HG03039 (cell line): Measurements from ENCODE around the gene F7.

Experiments used
- ATAC-seq: cut with Tn5 transposase; IDR thresholded peaks from one replicate; pipeline ENCODE4 v1.9.1; 2021; ENCODE audit warnings: mild to moderate bottlenecking, moderate library complexity; ENCODE audit not compliant: unreplicated experiment

F7 gene

DNA sequence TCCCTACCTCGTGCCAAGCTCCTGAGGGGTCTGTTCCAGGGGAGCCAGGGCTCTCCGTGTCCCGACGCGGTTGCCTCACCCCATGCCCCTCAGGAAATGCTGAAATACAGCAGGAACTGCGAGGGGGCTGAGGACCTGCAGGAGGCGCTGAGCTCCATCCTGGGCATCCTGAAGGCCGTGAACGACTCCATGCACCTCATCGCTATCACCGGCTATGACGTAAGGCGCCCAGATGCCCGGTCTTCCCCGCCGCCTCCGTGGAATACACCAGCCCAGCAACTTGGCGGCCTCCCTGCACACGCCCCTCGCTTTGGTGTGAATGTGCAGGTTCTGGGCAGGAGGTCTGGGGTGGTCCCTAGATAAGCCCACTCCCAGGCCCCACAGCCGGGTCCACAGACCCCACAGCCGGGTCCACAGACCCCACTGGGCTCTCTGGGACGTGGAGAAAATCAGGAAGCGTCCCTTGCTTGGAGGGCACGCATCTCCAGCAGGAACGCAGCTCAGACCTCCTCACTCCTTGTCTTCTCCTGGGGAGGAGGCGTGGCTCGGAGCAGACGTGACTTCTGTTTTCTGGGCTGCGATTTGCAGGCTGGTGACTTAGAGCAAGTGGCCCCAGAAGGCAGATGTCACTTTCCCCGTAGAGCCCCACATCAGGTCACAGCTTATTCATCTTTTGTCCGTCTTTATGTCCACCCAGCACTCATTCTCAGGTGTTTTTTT is 19.4 kb upstream of the F7 start:
- no peak for ATAC-seq

DNA sequence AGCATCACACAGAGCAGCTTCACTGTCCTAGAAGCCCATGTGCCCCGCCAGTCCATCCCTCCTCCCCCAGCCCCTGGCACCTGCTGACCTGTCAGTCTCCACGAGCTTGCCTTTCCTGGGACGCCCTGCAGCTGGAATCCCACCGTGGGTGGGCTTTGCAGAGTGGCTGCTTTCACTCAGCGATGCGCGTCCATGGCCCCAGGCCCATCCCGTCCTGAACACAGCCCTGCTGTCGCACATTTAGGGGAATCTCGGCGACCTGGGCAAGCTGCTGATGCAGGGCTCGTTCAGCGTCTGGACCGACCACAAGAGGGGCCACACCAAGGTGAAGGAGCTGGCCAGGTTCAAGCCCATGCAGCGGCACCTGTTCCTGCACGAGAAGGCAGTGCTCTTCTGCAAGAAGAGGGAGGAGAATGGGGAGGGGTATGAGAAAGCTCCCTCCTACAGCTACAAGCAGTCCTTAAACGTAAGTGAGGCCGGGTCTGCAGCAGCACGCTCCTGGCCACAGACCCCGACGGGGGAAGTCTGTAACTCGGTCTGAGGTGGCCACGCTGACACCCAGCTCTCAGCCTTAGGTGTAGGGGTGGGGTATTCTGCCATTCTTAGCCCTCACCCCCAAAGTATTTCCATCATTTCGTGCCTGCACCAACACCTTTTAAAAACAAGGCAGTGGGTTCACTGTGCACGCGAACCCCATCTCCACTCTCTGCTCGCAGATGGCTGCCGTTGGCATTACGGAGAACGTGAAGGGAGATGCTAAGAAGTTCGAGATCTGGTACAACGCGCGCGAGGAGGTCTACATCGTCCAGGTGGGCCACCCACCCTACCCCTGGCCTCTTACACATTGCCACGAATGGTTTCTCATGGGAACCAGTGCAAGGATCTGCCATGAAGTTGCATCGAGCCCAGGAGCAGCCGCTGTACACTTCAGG is 18.3 kb upstream of the F7 start:
- no peak for ATAC-seq

DNA sequence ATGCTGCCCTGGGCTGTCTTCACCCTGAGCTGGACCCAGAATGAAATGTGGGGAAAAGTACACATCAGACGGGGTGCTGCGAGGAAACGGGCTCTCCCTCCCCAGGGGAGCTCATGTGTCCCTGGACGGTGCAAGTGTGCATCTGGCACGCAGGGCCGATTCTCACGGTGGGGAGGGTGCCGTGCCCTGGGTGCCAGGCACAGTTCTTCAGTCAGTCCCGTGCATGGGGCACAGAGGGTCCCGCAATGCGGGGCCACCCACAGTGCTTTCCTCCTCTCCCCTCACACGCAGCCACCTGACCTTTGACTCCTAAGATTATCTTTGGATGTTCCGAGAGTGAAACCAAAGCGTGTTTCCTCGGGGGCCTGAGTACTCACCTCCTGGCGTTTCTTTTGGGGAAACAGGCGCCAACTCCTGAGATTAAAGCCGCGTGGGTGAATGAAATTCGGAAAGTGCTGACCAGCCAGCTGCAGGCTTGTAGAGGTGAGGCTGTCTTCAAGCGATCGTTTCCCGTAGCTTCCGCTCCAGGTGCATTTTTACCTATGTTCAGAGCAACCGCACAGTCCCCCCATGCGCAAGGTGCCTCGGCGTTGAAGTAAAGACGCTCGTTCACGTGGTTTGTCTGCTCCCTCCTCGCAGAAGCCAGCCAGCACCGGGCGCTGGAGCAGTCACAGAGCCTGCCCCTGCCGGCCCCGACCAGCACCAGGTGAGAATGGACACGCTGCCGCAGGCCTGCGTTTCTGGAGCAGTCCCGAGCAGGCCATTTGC is 17.5 kb upstream of the F7 start:
- no peak for ATAC-seq

DNA sequence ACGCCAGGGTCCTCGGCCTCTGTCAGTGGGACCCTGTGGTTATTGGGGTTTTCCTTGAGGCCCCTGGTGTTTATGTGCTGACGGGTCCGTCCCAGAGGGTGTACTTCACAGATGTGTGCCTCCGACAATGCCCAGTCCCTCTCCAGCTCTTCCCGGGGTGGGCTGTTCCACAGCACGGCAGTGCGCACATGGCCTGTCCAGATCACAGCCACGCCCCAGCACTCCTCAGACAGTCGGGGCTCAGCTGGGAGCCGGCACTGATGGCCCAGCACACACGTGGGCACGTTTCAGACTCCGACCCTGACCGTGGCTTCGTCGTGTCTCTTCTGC is 16.9 kb upstream of the F7 start:
- no peak for ATAC-seq

DNA sequence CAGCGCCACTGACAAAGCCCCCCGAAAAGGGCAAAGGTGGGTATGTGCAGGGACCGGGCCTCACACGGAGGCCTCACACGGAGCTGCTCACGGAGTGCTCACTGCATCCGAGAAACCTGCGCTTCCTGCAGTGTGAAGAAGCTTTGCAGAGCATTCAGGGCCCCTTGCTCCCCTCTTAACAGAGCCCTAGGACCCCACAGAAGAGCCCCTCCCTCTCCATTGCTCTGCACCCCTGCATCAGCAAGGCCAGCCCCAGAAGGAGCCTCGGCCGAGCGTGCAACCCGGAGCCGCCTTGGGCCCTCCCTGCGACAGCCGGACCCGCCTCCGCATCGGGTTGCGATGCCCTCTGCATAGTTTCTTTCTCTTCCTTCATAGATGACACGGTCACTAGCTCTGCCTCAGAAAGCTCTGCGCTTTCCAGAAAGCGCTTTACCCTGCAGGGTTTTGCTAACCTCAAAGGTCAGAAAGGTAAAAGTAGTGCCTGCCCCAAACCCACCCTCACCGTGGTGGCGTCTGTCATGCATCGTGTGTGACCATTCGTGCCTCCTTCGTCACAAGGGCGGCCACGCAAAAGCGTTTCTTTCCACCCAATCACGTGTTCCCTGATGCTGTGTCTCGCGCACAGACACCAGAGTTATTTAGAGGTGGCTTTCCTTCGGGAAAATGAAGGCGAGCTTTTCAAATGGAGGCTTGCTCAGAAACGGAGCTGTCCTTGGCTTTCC is 15.7 kb upstream of the F7 start:
- ATAC-seq = no peak

DNA sequence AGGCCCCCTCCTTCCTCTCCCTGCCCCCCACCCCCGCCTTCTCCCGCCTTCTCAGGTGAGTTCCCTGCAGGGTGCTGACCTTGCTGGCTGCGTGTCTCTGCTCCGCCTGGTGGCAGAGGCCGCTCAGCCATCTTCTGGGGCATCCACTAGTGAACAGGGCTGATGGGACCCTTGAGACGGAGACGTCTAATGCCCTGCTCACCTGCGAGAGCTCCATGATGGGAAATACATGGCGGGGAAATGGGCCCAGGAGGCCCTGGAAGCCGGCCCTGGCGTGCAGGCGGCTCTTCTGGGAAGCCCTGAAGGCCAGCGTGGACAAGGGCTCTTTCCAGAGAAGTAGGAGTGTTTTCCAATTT is 15.2 kb upstream of the F7 start:
- no peak for ATAC-seq

DNA sequence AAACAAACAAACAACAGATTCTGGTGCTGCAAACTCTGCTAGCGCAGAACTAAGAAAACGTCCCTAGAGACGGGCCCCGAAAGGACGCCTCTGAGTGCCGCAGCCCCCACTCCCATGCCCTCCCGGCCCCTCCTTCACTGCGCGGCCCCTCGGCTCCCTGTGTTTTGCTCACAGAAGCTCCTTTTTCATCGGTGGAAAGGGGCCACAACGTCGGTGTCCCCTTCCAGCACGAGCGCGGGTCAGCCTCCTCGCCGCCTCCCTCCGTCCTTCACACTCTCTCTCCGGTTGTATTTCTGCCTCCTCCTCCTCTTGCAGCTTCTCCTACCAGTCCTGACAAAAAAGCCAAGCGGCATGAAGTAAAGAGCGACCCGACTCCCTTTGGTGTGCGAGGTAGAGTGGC is 14.8 kb upstream of the F7 start:
- no peak for ATAC-seq

DNA sequence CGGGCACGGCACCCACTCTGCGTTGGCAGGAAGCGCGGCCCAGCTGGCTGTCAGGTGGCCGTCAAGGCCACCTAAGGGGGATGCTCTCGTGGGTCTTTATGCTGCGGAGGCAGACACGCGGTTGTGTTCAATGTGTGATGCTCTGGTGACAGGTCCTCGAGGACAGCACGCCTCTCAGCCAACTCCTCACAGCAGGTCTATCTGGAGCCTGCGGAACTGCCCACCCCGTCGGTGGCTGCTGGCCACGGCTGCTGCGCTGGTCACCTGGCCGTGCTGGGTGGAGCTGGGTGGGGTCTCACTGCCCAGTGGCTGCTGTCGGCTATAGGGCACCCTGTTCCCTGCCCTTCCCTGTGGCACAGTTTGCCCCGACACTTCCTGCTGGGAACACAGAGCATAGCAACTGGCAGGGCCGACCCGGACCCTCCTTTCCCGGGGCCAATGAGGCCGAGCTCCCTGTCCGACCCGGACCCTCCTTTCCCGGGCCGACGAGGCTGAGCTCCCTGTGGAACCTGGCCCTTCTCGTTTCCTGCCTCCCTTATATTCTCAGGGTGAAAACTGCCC is 14.3 kb upstream of the F7 start:
- no peak for ATAC-seq

DNA sequence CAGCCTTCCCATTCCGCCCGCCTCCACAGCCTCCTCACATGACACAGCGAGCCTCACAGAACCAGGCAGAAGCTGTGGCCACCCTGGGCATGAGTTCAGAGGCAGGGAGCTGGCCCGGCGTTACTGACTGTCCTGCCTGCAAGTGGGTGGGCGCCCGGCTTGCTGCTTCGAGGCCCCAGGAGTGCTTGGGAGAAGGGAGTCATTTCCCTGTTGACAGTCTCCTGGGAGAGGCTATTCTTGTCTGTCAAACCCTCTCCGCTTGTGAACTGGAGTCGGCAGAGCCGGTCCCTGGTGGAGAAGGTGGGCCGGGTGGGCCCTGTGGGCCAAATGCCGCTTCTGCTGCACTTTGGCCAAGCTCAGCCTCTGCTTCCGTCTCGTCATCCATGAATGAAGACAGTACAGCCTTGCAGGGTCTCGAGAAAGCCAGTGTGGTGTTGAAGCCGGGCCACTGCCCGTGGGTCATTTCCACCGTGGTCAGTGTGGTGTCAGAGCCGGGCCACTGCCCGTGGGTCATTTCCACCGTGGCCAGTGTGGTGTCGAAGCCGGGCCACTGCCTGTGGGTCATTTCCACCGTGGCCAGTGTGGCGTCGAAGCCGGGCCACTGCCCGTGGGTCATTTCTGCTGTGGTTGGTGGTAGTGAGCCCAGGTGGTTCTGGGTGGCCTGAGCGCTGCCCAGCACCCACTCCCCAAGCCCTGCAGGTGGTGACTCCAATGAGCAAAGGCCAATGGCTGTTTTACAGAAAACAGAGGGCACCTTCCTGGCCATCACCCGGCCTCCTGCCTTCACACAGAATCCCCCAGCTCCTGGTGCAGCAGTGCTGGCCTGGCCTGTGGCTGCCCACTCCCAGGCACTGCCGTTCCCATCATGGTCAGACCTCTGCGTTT is 13.5 kb upstream of the F7 start:
- ATAC-seq = no peak

DNA sequence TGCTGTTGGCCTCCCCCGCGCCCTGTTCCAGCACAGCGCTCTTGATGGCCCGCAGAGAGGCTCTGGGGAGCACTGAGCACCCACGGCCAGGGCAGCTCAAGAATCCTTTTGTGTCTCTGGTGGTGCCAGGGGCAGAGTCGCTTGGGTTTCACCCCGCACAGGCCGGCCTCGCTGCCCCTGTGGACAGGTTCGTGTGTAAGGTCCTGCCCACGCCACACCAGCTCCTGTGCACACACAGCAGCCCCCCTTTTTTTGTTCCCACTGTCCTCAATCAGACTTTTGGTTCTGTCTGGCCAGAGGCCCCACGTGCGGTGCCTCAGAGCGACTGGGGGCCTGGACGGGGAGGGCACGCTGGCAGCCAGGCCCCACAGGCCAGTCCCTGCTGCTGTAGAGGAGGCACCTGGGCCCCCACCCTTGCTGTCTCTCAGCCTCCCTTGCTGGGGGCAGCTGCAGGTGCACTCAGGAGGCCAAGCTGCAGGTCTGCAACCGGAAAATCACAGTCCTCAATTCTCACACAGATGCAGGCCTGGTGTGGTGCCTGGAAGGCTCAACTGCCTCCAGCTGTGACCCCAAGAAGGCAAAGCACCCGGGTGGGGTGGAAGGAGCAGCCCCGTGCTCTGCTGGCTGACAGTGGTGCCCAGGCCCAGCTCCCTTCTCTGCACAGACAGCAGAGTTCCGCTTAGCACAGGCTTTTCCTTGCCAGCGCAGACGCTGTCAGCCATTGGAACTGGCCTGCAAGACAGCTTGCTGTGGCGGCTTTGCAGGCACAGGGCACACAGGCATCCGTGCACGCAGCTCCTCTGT is 12.6 kb upstream of the F7 start:
- ATAC-seq = no peak

DNA sequence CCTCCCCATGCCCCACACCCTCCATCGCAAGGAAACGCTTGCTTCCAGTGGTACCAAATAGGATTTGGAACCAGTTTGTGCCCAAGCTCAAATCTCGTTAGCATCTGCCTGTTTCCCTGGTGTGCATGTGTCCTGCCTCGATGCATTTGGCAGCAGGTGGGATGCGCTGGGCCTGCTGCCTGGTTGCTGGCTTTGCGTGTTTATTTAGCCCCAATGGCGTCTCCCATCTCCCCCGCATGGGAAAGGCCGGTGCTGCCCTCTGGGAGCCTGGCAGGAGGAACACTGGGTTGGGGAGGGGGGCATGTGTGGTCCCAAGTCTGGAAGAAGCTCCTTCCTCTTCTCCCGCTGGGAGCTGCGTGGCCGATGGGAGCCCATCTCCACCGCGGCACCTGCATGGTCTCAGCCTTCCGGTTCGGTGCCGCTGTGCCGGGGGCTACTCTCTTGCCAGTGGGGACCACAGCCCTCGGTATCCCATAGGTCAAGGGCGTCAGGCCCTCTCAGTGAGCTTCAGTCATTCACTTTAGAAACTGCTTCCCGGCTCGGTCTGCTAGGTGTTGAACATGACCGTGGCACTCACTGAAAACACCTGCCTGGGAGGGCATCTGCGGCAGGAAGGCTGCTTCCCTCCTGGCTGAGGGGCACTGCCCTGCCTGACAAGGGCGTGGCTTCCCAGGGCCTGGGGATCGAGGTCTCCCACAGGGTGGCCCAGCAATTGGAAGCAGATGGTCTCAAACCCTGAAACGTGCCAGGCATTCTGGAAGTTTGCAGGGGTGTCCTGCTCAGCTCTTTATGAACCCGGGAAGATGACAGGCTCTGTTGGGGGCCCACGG is 11.8 kb upstream of the F7 start:
- no peak for ATAC-seq

DNA sequence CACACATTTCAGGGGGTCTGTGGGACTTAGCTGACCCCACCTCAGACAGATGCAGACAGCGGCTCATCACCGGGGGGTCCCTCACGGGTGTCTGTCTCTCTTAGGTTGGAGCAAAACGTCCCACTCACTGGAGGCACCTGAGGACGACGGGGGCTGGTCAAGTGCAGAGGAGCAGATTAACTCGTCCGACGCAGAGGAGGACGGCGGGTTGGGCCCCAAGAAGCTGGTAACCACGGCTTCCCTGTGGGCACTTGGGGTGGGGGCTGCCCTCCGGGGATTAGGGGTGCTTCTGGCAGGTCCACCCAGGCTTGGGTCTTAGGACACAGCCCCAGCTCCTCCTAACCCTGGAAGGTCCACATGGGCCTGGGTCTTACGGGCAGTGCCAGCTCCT is 11.2 kb upstream of the F7 start:
- no peak for ATAC-seq

DNA sequence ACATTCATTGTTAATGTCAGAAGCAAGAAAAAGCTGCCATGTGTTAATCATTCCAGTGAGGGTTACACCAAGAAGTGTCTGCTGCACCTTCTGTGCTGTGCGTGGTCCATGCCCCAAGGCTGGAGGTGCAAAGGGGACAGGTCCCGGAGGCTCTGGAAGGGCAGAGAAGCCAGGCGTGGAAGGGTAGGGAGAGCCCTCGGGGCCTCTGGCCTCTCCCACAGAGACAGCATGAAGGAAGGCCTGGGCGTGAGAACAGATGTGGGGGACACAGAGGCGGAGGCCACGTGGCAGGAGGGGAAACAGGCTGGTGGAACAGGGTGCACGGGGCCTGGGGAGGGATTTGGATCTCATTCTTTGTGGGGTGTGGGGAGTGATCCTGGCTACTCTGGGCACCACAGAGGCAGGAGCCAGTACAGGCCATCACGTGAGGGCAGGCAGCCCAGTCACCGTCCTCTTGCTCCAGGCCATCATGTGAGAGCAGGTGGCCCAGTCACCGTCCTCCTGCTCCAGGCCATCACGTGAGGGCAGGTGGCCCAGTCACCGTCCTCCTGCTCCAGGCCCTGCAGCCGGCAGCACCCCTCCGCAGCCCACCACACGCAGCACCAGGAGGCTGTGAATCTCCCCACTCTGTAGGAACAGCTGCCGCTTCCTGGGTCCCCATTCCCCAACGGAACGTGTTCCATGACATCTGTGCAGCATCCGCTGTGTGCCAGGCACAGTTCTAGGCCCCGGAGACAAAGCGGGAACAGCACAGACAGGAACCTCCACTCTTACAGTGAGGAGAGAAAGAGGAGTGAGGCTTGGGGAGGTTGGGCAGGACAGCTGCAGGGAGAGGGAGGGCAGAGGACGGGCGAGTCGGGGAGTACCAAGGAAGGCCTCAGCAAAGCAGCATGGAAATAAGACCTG is 10.2 kb upstream of the F7 start:
- no peak for ATAC-seq

DNA sequence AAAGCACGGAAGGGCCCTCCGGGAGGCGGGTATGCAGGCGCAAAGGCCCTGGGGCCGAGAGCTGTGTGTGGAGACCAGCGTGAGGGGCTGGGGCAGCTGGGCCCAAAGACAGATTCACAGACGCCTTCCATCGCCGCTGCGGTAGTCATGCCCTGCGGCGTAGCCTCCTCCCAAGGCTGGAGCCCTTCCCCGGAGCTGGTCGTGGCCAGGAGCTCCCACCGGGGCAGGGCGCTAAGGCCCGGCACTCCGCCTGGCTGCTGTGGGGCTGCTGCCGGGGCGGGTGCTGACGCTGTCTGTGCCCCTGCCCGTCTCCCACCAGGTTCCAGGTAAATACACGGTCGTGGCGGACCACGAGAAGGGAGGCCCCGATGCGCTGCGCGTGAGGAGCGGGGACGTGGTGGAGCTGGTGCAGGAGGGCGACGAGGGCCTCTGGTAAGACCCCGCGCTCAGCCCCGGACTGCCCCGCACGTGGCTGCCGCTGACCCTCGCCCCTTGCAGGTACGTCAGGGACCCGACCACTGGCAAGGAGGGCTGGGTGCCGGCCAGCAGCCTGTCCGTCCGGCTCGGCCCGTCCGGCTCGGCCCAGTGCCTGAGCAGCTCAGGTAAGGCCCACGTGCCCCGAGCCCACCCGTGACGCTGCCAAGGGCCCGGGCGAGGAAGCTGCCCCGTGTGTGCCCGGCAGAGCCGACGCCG is 9.4 kb upstream of the F7 start:
- no peak for ATAC-seq

DNA sequence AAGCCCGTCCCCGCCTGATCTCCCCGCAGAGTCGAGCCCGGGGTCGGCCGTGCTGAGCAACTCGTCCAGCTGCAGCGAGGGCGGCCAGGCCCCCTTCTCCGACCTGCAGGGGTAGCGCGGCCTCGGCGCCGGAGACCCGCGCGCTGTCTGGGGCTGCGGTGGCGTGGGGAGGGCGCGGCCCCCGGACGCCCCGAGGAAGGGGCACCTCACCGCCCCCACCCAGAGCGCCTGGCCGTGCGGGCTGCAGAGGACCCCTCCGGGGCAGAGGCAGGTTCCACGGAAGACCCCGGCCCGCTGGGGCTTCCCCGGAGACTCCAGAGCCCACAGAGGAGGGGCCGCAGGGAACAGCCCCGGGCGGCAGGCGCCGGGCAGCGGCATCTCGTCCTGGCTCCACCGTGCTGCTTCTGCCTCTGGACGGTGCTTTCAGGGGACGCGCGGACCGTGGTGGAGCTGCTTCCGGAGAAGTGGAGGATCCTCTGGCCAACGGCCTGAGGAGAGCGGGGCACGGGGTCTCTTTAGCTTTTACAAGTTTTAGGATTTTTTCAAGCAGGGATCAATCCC is 8.8 kb upstream of the F7 start:
- ATAC-seq = no peak

DNA sequence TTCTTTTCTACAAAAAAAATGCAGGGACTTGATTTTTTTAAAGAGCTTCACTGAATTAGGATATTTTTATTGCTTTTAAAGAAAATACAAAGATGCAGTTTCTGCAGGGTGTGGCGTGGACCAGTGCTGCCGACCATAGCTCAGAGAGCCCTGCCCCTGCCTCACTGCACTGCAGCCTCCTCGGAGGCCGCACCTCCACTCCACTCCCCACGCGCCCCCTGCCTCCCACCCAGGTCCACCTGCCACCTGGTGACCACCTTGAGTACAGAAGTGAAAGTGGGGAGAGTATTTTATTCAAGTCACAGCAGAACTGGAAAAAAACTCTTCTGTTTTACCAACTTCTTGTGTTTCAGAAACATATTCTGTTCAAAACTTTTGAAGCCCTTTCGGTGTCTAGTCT is 7.9 kb upstream of the F7 start:
- no peak for ATAC-seq
